Suprapubic skin (tissue), 4 donors: ENCODE results near the gene TRIM44. TPM values are rescaled to one million over a fixed set of nuclear protein-coding genes. Genes with fewer than 3 reads are reported as not detected.

Experiments
- DNase-seq, 2 donors: peaks; one replicate each; pipeline ENCODE4 v3.0.0-alpha.2; 2019; ENCODE audit warnings: low spot score in 2 of 2
- H3K27ac ChIP-seq: fragments of 200-600 bp; sonication (generic); one replicate; pipeline ENCODE4 v1.5.1; 2019
- H3K27me3 ChIP-seq: fragments of 200-600 bp; sonication (generic); one replicate; pipeline ENCODE4 v1.5.1; 2019
- H3K36me3 ChIP-seq: fragments of 200-600 bp; sonication (generic); one replicate; pipeline ENCODE4 v1.5.1; 2019
- H3K4me1 ChIP-seq: fragments of 200-600 bp; sonication (generic); one replicate; pipeline ENCODE4 v1.5.1; 2019
- H3K4me3 ChIP-seq: fragments of 200-600 bp; sonication (generic); one replicate; pipeline ENCODE4 v1.5.1; 2019; ENCODE audit warnings: mild to moderate bottlenecking
- H3K9me3 ChIP-seq: fragments of 200-600 bp; sonication (generic); one replicate; pipeline ENCODE4 v1.5.1; 2019
- CTCF ChIP-seq, 2 donors: fragments of 200-600 bp in 1 of 2; fragments of 450-650 bp in 1 of 2; sonication (generic) in 1 of 2; IDR thresholded peaks; one replicate each; pipeline ENCODE4 v1.5.1; 2016 to 2019; ENCODE audit warnings: antibody characterized with exemption in 2 of 2, mild to moderate bottlenecking in 1 of 2, moderate library complexity in 1 of 2
- EP300 ChIP-seq: sonication (generic); formaldehyde crosslinking; IDR thresholded peaks from one replicate; pipeline ENCODE4 v1.6.1; 2017; ENCODE audit warnings: antibody characterized with exemption
- POLR2A ChIP-seq, 2 donors: fragments of 450-650 bp; IDR thresholded peaks; one replicate each; pipeline ENCODE4 v1.6.1; 2017; ENCODE audit warnings: antibody characterized with exemption in 2 of 2, mild to moderate bottlenecking in 2 of 2, moderate library complexity in 2 of 2
- POLR2AphosphoS5 ChIP-seq, 3 donors: sonication (generic); formaldehyde crosslinking; IDR thresholded peaks; one replicate each; pipeline ENCODE4 v1.6.1; 2017; ENCODE audit warnings: antibody characterized with exemption in 3 of 3
- WGBS: methylation state at CpG from one replicate; pipeline ENCODE4 v1.1.5; 2018; 5-methylcytosine and 5-hydroxymethylcytosine counted together
- total RNA-seq, 4 donors: library from RNA; depleted of rRNA; stranded (reverse); fragments of >200 nt; gene quantifications; one replicate each; pipeline ENCODE4 v1.1.0, GENCODE V29; 2016

Gene TRIM44
- total RNA-seq, 4 donors from 2014 or later = 21.3 to 55.7 (median 31.3) TPM

DNA sequence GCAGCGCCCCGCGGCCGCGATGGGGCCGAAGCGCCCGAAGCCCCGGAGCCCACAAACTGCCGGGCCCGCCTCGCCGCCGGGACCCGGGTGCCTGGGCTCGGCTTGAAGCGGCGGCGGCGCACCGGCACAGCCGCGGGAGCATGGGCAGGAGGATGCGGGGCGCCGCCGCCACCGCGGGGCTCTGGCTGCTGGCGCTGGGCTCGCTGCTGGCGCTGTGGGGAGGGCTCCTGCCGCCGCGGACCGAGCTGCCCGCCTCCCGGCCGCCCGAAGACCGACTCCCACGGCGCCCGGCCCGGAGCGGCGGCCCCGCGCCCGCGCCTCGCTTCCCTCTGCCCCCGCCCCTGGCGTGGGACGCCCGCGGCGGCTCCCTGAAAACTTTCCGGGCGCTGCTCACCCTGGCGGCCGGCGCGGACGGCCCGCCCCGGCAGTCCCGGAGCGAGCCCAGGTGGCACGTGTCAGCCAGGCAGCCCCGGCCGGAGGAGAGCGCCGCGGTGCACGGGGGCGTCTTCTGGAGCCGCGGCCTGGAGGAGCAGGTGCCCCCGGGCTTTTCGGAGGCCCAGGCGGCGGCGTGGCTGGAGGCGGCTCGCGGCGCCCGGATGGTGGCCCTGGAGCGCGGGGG lies 44.0 kb upstream of the TRIM44 start:
- Histone ChIP-seq H3K27me3 (peaks cover 4% of the 10 kb centered on the region), H3K27ac (peak overlapping the region; percentile 85), H3K4me1 (peaks cover 49% of the 10 kb centered on the region), H3K4me3 (peak overlapping the region; percentile 81), H3K36me3 (no peaks in the 10 kb centered on the region), H3K9me3 (no peaks in the 10 kb centered on the region)
- TF ChIP-seq POLR2A (IDR thresholded peaks at IDR 0.05) (no peak), CTCF (IDR thresholded peaks at IDR 0.05) (no peak), EP300 (no peak), POLR2AphosphoS5 (IDR thresholded peaks at IDR 0.05) (no peak)
- DNase-seq = no peak
- WGBS = 1% methylated on average over 10 of the region's 91 CpGs

- peaks cover 49% of the 10 kb centered on the region for H3K4me1 ChIP-seq
- no peaks in the 10 kb centered on the region for H3K36me3 ChIP-seq
- 0% methylated on average over 18 of the region's 84 CpGs for WGBS
- H3K4me3 ChIP-seq = peak overlapping the region; percentile 81
- peak overlapping the region; percentile 85 for H3K27ac ChIP-seq
- TF ChIP-seq POLR2A (IDR thresholded peaks at IDR 0.05) (no peak), POLR2AphosphoS5 (IDR thresholded peaks at IDR 0.05) (peak in 1 of 3 donors; percentile 33)
- H3K27me3 ChIP-seq = peaks cover 4% of the 10 kb centered on the region
- H3K9me3 ChIP-seq = no peaks in the 10 kb centered on the region
- peak in 1 of 2 donors; percentile 65 for DNase-seq
Observed at GRCh38 chr11:35619116-35619854, 43.3 kb upstream of the TRIM44 start.

DNA sequence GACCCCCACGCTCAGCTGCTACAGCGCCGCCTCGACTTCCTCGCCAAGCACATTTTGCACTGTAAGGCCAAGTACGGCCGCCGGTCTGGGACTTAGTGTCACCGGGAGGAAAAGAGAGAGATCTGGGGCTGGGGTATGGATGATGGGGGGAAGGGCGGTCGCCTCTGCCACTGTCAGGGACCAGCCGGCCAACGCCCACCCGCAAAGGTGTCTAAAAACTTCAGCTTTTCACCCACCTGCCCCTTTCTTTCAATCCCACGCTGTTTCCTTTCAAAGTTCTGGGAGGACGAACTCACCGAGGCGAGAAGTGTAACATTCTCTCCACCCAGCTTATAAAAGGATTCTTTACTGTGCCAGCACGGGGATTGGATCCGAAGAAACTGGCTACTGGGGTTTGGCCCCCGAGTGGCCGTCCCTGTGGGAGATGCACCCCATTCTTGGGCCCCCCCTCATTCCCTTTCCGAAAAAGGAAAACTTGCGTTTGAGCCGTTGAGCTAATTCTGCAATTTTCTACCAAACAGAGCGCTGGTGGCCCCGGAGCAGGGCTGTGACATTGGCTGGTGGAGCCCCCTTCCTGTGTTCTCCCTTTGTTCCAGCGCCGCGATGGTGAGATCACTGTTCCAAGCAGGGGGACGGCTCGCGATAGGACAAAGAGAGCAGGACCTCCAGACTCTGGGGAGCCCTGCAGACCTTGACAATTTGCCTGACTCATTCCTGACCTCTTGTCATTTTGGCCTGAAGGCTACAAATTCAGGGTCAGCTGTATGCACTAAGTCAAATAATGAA lies 42.5 kb upstream of the TRIM44 start:
- H3K27ac ChIP-seq = peak overlapping the region; percentile 85

DNA sequence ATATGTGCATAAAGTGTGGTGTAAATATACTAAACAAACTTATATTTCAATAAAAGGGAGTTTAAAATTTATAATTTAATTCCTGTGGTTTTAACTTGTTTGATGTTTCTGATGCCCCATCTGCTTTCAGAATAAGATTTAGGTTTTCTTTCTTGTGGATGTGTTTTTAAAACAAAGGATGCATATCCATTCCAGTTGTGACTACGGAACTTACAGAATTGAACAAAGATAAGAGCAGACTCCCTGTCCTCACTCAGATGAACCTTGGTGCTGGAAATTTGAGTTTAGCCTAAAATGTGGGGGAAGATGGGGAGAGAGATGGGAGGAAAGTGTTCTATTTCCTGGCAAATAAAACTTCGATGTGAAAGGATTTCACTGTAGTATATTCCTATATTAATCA lies 41.8 kb upstream of the TRIM44 start:
- peaks cover 4% of the 10 kb centered on the region for H3K27me3 ChIP-seq
- no peaks in the 10 kb centered on the region for H3K36me3 ChIP-seq
- DNase-seq = no peak
- H3K27ac ChIP-seq = no peak overlapping the region
- no peak overlapping the region for H3K4me3 ChIP-seq
- 63% methylated on average over 2 of the region's 2 CpGs for WGBS
- TF ChIP-seq CTCF (IDR thresholded peaks at IDR 0.05) (no peak), EP300 (no peak), POLR2A (IDR thresholded peaks at IDR 0.05) (no peak)
- H3K9me3 ChIP-seq = no peaks in the 10 kb centered on the region
- peaks cover 49% of the 10 kb centered on the region for H3K4me1 ChIP-seq

More for the DNA sequence above, 42.5 kb upstream of the TRIM44 start:
- Histone ChIP-seq H3K4me1 (peaks cover 49% of the 10 kb centered on the region), H3K4me3 (peak overlapping the region; percentile 81), H3K36me3 (no peaks in the 10 kb centered on the region), H3K27me3 (peaks cover 4% of the 10 kb centered on the region), H3K9me3 (no peaks in the 10 kb centered on the region)
- WGBS = 16% methylated on average over 29 of the region's 33 CpGs
- TF ChIP-seq CTCF (IDR thresholded peaks at IDR 0.05) (no peak), POLR2A (IDR thresholded peaks at IDR 0.05) (no peak), EP300 (no peak)
- DNase-seq = no peak

GRCh38 chr11:35621620-35622019 lies 41.0 kb upstream of the TRIM44 start:
- 59% methylated on average over 2 of the region's 2 CpGs for WGBS
- H3K27ac ChIP-seq = peak overlapping the region; percentile 26
- no peak for DNase-seq
- H3K36me3 ChIP-seq = no peaks in the 10 kb centered on the region
- H3K9me3 ChIP-seq = no peaks in the 10 kb centered on the region
- H3K27me3 ChIP-seq = peaks cover 4% of the 10 kb centered on the region
- no peak overlapping the region for H3K4me3 ChIP-seq
- H3K4me1 ChIP-seq = peaks cover 46% of the 10 kb centered on the region
- no peak for TF ChIP-seq EP300
- TF ChIP-seq CTCF (IDR thresholded peaks at IDR 0.05) = no peak
- no peak for TF ChIP-seq POLR2A (IDR thresholded peaks at IDR 0.05)
- TF ChIP-seq POLR2AphosphoS5 (IDR thresholded peaks at IDR 0.05) = no peak
